PC-9 (cell line): Measurements from ENCODE around the gene FAM3B.

Experiments used
- CTCF ChIP-seq: fragments of 200-600 bp; sonication (generic); conservative IDR thresholded peaks from 2 replicates; pipeline ENCODE4 v1.6.1; 2017; ENCODE audit warnings: mixed run types, antibody characterized with exemption, mild to moderate bottlenecking, moderate library complexity
- EZH2 ChIP-seq: fragments of 200-600 bp; sonication (generic); IDR thresholded peaks from 2 replicates; pipeline ENCODE4 v1.8.0; 2017; ENCODE audit warnings: antibody characterized with exemption, low read depth

- TF ChIP-seq EZH2, result no peak
- no peak for TF ChIP-seq CTCF
Measured at GRCh38 chr21:41317458-41317857, 857 bp downstream of the FAM3B start.
